SU-DHL-6 (cell line): ENCODE data around the gene ZNF644.

Source experiments
- H2AFZ ChIP-seq: fragments of 200-600 bp; sonication (generic); 2 replicates; pipeline ENCODE4 v1.6.1; 2014; ENCODE audit warnings: low read depth, mild to moderate bottlenecking, moderate library complexity, mixed read lengths, antibody characterized with exemption, low read length; ENCODE audit not compliant: severe bottlenecking
- H3F3A ChIP-seq: fragments of 200-600 bp; shearing (Covaris generic); 2 replicates; pipeline ENCODE4 v1.6.0; 2016; ENCODE audit warnings: antibody characterized with exemption, mild to moderate bottlenecking; ENCODE audit not compliant: insufficient read depth
- H3K27ac ChIP-seq: fragments of 200-600 bp; sonication (generic); 2 replicates; pipeline ENCODE4 v1.5.1; 2016; ENCODE audit warnings: low read depth, mild to moderate bottlenecking, low read length, moderate library complexity, mixed read lengths
- H3K27me3 ChIP-seq: fragments of 200-600 bp; sonication (generic), shearing (Covaris generic); 2 replicates; pipeline ENCODE4 v1.6.0; 2014; ENCODE audit warnings: mild to moderate bottlenecking, low read length
- H3K36me3 ChIP-seq: fragments of 200-600 bp; sonication (generic); 2 replicates; pipeline ENCODE4 v1.6.1; 2014; ENCODE audit warnings: mild to moderate bottlenecking, low read length, mixed read lengths
- H3K4me2 ChIP-seq: fragments of 300-600, 200-600 bp; shearing (Covaris generic), sonication (generic); 2 replicates; pipeline ENCODE4 v1.6.0; 2014; ENCODE audit warnings: low read length, low read depth, mild to moderate bottlenecking; ENCODE audit not compliant: poor library complexity, severe bottlenecking
- H3K4me3 ChIP-seq: fragments of 200-600 bp; sonication (generic); 2 replicates; pipeline ENCODE4 v1.5.1; 2014; ENCODE audit warnings: antibody characterized with exemption, low read length, mild to moderate bottlenecking, mixed read lengths; ENCODE audit not compliant: insufficient read depth, poor library complexity, severe bottlenecking
- H3K79me2 ChIP-seq: fragments of 200-600 bp; sonication (generic); 2 replicates; pipeline ENCODE4 v1.6.1; 2014; ENCODE audit warnings: mild to moderate bottlenecking, low read length, moderate library complexity; ENCODE audit not compliant: insufficient read depth
- H3K9ac ChIP-seq: fragments of 200-600 bp; sonication (generic); 2 replicates; pipeline ENCODE4 v1.7.0; 2014; ENCODE audit warnings: mild to moderate bottlenecking, low read length
- H3K9me2 ChIP-seq: fragments of 200-600 bp; sonication (generic); replicated peaks from 2 replicates; pipeline ENCODE4 v1.6.1; 2014; ENCODE audit warnings: low read length; ENCODE audit not compliant: insufficient read depth
- H3K9me3 ChIP-seq: fragments of 200-600 bp; sonication (generic); 2 replicates; pipeline ENCODE4 v1.6.1; 2014; ENCODE audit warnings: low read length, mixed read lengths; ENCODE audit not compliant: insufficient read depth
- H4K20me1 ChIP-seq: fragments of 200-600 bp; sonication (generic); 2 replicates; pipeline ENCODE4 v1.6.1; 2014; ENCODE audit warnings: low read depth, mild to moderate bottlenecking, antibody characterized with exemption, low read length, moderate library complexity, mixed read lengths
- EZH2phosphoT487 ChIP-seq: fragments of 200-600 bp; sonication (generic), shearing (Covaris generic); conservative IDR thresholded peaks from 2 replicates; pipeline ENCODE4 v1.6.1; 2018; ENCODE audit warnings: mild to moderate bottlenecking, antibody characterized with exemption, low read length, moderate library complexity, mixed read lengths
- TF ChIP-seq, protein P1 (sequence below): fragments of 200-600 bp; sonication (generic); IDR thresholded peaks from one replicate; pipeline ENCODE4 v1.5.1; 2017; ENCODE audit warnings: antibody characterized with exemption, mild to moderate bottlenecking, low read length, moderate library complexity; ENCODE audit not compliant: insufficient read depth, poor library complexity, severe bottlenecking

ZNF644 gene

DNA sequence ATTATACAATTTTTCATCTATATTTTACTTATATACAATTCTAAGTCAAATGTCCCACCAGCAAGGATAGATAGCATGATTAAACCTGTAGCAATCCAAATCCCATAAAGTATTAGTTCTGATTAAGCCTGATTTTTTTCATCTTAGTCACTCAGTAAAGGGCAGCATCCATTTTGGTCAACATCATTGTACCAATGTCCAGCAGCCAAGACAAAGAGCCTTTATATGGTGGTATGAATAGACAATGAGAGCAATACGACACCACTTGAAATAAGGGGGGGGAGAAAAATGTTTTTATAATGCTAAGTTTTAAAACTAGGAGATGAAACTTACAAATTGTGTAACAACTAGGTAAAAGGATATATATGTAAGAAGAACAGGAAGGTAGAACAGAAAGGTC is 7.4 kb downstream of the ZNF644 start:
- H3K9me2 ChIP-seq, result no peaks in the 10 kb centered on the region
- peaks cover 9% of the 10 kb centered on the region; the same call in 1 of the 2 replicates for H3F3A ChIP-seq
- no peaks in the 10 kb centered on the region for H3K27me3 ChIP-seq
- H3K27ac ChIP-seq, result no peak overlapping the region
- no peak overlapping the region for H3K4me3 ChIP-seq
- H3K36me3 ChIP-seq, result peaks cover 9% of the 10 kb centered on the region
- no peak overlapping the region for H3K4me2 ChIP-seq
- peaks cover 39% of the 10 kb centered on the region for H4K20me1 ChIP-seq
- peaks cover 100% of the 10 kb centered on the region for H3K79me2 ChIP-seq
- no peak overlapping the region for H3K9ac ChIP-seq
- H2AFZ ChIP-seq, result no peak overlapping the region
- TF ChIP-seq EZH2phosphoT487, result no peak
- TF ChIP-seq, protein P1, sequence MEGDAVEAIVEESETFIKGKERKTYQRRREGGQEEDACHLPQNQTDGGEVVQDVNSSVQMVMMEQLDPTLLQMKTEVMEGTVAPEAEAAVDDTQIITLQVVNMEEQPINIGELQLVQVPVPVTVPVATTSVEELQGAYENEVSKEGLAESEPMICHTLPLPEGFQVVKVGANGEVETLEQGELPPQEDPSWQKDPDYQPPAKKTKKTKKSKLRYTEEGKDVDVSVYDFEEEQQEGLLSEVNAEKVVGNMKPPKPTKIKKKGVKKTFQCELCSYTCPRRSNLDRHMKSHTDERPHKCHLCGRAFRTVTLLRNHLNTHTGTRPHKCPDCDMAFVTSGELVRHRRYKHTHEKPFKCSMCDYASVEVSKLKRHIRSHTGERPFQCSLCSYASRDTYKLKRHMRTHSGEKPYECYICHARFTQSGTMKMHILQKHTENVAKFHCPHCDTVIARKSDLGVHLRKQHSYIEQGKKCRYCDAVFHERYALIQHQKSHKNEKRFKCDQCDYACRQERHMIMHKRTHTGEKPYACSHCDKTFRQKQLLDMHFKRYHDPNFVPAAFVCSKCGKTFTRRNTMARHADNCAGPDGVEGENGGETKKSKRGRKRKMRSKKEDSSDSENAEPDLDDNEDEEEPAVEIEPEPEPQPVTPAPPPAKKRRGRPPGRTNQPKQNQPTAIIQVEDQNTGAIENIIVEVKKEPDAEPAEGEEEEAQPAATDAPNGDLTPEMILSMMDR, result no peak
- H3K9me3 ChIP-seq, result no peaks in the 10 kb centered on the region

DNA sequence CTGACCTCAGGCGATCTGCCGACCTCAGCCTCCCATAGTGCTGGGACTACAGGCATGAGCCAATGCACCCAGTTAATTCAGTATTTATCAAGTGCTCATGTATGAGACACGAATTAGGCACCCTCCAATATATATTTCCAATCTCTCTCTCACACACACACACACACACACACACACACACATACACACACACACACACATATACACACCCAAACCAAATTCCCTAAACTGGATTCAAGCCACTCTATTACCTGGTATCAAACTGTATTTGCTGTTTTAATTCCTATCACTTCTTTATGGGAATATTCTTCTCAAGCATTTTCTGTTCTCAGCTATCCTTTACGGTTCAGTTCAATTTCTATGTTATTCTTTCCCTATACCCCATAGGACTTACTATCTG is 8.5 kb downstream of the ZNF644 start:
- no peak for TF ChIP-seq EZH2phosphoT487
- TF ChIP-seq, protein P1, result no peak
- no peaks in the 10 kb centered on the region for H3K9me2 ChIP-seq
- H3K36me3 ChIP-seq, result peaks cover 4% of the 10 kb centered on the region
- H2AFZ ChIP-seq, result no peak overlapping the region
- peaks cover 7% of the 10 kb centered on the region; the same call in 1 of the 2 replicates for H3F3A ChIP-seq
- no peaks in the 10 kb centered on the region for H3K27me3 ChIP-seq
- no peaks in the 10 kb centered on the region for H3K9me3 ChIP-seq
- peaks cover 38% of the 10 kb centered on the region for H4K20me1 ChIP-seq
- no peak overlapping the region for H3K9ac ChIP-seq
- H3K4me3 ChIP-seq, result no peak overlapping the region
- H3K27ac ChIP-seq, result no peak overlapping the region
- H3K4me2 ChIP-seq, result no peak overlapping the region
- H3K79me2 ChIP-seq, result peaks cover 100% of the 10 kb centered on the region

GRCh38 chr1:91012196-91012595 is 9.6 kb downstream of the ZNF644 start:
- H2AFZ ChIP-seq, result no peak overlapping the region
- H3K4me2 ChIP-seq, result no peak overlapping the region
- H3F3A ChIP-seq, result peaks cover 4% of the 10 kb centered on the region; the same call in 1 of the 2 replicates
- no peaks in the 10 kb centered on the region for H3K9me3 ChIP-seq
- H3K9me2 ChIP-seq, result no peaks in the 10 kb centered on the region
- peaks cover 2% of the 10 kb centered on the region; the same call in 1 of the 2 replicates for H3K36me3 ChIP-seq
- peaks cover 36% of the 10 kb centered on the region for H4K20me1 ChIP-seq
- no peak overlapping the region for H3K4me3 ChIP-seq
- no peak overlapping the region for H3K9ac ChIP-seq
- no peaks in the 10 kb centered on the region for H3K27me3 ChIP-seq
- no peak overlapping the region for H3K27ac ChIP-seq
- no peak for TF ChIP-seq EZH2phosphoT487
- TF ChIP-seq, protein P1, result no peak
- peaks cover 100% of the 10 kb centered on the region for H3K79me2 ChIP-seq

DNA sequence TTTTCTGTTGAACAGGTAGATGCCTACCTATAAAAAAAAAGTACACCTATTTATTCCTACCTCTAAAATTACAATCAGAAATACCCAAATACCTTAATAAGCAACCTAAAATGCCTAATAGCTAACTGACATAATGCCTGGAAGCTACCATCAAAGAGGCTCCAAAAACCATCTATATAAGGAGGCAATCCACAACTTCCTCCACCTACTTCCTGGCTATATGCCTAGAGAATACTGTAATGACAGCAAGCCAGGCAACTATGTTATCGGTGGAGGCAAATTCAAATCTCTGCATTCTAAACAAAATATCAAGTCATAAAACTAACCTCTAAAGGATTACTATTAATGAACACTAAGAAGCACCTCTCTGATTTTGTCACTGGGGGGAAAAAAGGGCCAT is 10.1 kb downstream of the ZNF644 start:
- Histone ChIP-seq H3K27ac (no peak overlapping the region), H3K27me3 (no peaks in the 10 kb centered on the region), H3K36me3 (peaks cover 4% of the 10 kb centered on the region; the same call in 1 of the 2 replicates), H3F3A (peaks cover 4% of the 10 kb centered on the region; the same call in 1 of the 2 replicates), H3K79me2 (peaks cover 100% of the 10 kb centered on the region), H3K4me3 (no peak overlapping the region), H2AFZ (no peak overlapping the region), H3K9me3 (no peaks in the 10 kb centered on the region), H3K9ac (no peak overlapping the region), H3K4me2 (no peak overlapping the region), H3K9me2 (no peaks in the 10 kb centered on the region), H4K20me1 (peaks cover 36% of the 10 kb centered on the region)
- no peak for TF ChIP-seq EZH2phosphoT487
- TF ChIP-seq, protein P1, result no peak
